ENCODE results near the gene PPIG.

- no peak for TF ChIP-seq EP300 (IDR thresholded peaks at IDR 0.05; ENCODE audit: borderline replicate concordance in 1 of 2, low read depth in 1 of 2, low read length in 1 of 2)
- TF ChIP-seq RFX5 (IDR thresholded peaks at IDR 0.05; ENCODE audit: low read length): no peak
- no peak for TF ChIP-seq TAF1 (IDR thresholded peaks at IDR 0.05; ENCODE audit: borderline replicate concordance, low read depth, low read length)
- TF ChIP-seq CTCF (IDR thresholded peaks at IDR 0.05): no peak
- TF ChIP-seq POLR2AphosphoS5 (IDR thresholded peaks at IDR 0.05; ENCODE audit: low read depth, low read length): no peak
- no peak for TF ChIP-seq RCOR1 (IDR thresholded peaks at IDR 0.05; ENCODE audit: low read length)
These were observed 69.5 kb downstream of the PPIG start for GRCh38 chr2:169653636-169654035.
